ENCODE measurements around the gene CHST1.

Gene CHST1

DNA sequence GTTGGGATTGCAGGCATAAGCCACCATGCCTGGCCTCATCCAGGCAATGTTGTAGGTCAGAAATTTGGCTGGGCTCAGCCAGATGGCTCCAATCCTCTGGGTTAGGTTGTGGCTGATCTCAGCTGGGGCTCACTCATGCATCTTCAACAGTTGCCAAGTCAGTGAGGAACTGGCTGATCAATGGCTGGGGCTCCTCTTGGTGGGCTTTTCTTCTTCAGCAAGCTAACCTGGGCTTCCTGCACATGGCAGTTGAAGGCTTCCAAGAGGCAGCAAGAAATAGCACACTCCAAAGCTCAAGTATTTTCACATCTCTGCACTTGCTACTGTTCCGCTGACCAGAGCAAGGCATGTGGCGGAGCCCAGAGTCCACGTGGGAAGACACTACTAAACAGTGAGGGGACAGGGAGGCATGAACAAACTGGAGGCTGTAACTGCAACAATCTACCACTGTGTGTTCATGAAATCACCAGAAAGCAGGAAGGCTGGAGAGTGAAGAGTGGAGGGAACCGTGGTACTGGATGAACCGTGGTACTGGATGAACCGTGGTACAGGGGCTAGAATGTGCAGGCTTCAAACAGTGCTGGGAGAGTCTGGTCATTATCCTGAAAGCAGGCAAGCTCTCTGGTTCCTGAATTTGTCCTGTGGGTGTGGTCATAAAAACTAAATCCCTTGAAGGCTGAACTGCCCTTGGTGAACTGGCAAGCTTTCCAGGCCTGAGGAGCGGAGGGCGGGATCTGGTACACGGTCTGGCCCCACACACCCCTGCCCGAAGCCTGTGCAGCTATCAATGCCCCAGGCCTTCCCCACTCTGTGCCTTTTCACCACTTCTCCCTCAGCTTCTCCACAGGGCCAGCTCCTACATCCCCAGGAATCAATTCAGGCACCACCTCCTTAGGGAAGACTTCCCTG is 20.2 kb downstream of the CHST1 start:
- no peak for DNase-seq (ENCODE audit: low spot score)

GRCh38 chr11:45643598-45644260 is 21.7 kb downstream of the CHST1 start:
- no peak for DNase-seq (ENCODE audit: low spot score)

DNA sequence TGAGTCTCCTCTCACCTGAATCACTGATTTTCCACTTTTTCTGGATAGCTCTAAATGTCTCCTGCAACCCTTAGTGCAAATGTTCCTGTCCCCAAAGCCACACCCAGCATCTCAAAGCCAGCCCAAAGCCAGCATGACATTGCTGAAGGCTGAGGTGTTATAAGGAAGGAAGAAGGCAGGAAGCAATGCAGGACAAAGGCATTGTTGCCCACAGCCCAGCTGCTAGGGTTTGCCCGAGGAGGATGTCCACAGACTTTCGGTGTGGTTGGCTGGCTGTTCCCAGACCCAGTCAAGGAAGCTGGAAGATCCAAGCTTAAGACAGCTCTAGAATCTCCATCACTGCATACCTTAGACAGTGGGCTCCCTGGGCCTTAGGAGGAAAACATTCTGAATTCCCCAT is 23.5 kb downstream of the CHST1 start:
- no peak for DNase-seq (ENCODE audit: low spot score)

GRCh38 chr11:45638051-45638450 is 27.4 kb downstream of the CHST1 start:
- DNase-seq (ENCODE audit: low spot score) = no peak

GRCh38 chr11:45635907-45636306 is 29.5 kb downstream of the CHST1 start:
- DNase-seq (ENCODE audit: low spot score) = no peak

DNA sequence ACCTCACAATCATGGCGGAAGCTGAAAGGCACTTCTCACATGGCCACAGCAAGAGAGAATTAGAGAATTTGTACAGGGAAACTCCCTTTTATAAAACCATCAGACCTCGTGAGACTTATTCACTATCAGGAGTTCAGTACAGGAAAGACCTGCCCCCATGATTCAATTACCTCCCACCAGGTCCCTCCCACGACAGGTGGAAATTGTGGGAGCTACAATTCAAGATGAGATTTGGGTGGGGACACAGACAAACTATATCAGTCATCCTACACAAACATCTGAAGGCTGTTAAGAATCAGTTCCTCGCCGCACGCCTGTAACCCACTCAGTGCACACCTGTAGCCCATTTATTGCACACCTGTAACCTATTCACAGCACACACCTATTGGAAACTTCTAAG is 39.8 kb downstream of the CHST1 start:
- no peak for DNase-seq (ENCODE audit: low spot score)

DNA sequence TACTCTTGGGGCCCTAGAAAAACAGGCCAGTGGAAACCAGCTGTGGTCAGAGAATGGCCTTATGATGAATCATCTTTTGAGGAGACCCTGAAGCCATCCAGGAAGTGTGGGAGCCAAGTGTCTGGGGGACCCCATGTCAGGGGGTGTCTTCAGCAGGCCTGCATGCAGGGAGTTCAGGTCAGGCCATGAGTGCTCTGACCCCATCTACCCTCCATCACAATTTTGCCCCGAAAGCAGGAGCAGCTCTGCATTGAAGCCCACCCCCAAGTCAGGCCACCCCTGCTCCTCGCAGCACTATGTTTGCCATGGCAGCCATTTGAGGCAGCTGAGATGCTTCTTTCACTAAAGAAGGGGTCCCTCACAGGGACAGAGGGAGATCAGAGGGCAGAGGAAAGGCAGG is 41.3 kb downstream of the CHST1 start:
- no peak for DNase-seq (ENCODE audit: low spot score)

- no peak for DNase-seq (ENCODE audit: low spot score)
These were observed 42.6 kb downstream of the CHST1 start for GRCh38 chr11:45622861-45623260.

DNA sequence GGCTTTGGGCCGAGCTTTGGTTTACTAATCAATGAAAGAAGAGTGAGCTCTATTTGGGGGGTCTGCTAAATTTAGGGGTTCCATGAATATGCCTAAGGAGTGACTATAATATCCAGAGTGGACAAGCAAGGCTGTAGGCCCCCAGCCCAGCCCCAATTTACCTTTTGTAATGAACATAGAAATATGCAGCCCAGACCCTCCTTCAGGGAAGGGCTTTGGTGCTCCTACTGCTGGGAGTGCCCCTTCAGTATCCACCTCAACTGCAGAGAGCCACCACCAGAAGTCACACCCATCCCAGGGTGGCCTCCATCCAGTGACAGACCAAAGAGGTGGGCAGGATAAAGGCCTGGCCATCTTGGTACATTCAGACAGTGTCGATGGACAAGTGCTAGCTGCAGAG is 43.1 kb downstream of the CHST1 start:
- no peak for DNase-seq (ENCODE audit: low spot score)

DNA sequence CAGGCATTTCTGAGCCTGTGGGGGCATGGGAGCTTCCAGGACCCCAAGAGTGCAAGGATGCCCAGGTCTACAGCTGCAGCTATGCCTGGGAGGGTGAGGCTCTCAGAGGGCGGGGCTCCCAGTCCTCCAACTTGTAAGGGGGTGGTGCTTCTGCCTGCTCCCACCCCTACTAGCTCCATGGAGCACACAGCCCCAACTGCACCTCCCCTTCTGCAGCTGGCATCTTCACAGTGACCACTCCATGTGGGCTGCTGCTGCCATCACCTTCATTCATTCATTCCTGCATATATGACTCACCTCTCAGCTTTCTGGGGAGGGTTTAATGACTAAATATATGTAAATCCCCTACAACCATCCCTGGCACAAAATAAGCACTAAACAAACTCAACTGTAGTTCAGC is 43.8 kb downstream of the CHST1 start:
- DNase-seq (ENCODE audit: low spot score) = no peak

DNA sequence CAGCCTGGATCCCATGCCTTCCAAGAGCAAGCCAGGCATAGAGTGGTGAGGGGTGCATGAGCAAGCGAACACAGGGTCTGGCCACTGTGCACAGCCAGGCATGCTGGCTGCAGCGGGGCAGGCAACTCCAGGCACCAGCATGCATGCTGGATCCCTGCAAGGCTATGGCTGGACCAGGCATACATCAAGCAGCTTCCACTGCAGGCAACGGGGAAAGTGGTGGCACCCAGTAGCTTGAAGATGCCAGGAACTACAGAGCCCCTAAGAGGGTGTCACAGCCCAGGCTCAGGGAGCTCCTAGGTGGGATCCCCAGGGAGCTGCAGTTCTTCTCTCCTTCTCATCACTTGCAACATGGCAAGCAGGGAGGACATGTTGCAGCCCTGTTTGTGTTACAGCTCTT is 45.2 kb downstream of the CHST1 start:
- DNase-seq (ENCODE audit: low spot score) = no peak

- DNase-seq (ENCODE audit: low spot score) = no peak
These were observed 46.5 kb downstream of the CHST1 start for GRCh38 chr11:45618897-45619296.

DNA sequence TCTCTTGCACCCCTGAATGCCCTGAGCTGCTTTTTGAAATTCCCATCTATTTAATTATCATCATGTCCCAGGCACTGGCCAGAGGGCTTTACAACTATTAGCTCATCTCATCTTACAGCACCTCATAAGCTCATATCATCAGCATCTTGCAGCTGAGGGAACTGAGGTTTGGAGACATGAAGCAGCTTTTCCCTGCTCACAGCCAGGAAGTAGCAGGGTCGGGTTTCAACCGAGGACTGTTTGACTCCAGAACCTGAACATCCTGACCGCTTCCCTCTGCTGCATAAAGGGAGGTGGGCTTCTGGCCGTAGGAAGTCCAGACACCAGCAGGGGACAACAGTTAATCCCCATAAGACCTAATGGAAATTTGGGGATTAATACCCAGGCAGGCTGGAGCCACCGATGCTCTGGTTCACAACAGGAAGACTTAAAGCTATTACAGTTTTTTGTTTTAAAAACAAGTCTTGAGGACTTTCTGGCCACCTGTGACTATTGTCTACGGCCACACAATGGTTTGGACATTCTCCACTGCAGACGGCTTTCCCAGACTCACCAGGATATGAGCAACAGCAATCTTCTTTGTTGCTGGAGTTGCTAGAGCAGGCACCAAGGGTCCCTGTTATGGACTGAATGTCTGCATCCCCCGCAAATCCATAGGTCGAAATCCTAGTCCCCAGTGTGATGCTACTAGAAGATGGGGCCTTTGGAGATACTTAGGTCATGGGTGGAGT is 47.4 kb downstream of the CHST1 start:
- DNase-seq (ENCODE audit: low spot score) = no peak

DNA sequence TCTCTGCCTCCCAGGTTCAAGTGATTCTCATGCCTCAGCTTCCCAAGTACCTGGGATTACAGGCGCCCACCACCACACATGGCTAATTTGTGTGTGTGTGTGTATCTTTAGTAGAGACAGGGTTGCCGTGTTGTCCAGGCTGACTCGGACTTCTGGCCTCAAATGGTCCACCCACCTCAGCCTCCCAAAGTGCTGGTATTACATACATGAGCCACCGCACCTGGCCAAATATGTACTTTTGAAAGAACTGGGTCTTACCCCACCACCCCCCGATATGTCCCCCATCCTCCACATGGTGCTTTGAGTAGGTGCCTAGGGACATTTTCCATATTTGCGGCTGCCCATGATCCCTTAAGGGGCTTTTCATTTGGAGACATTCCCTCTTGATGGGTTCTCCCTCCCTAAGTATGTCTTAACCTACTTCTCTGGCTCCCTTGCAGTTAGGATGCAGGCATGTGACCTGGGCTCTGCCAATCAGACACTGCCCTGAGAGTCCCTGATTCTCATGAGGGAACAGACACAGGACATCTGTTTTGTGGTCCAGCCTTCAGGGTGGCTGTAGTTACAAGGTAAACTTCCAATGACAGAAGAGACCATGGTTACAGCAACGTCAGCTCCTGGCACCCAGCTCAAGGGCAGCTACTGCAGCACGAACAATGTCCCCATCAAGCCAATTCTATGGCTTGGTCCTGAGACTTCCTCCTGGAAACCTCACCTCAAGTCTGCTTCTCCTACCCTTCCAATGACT is 48.4 kb downstream of the CHST1 start:
- DNase-seq (ENCODE audit: low spot score) = no peak

DNA sequence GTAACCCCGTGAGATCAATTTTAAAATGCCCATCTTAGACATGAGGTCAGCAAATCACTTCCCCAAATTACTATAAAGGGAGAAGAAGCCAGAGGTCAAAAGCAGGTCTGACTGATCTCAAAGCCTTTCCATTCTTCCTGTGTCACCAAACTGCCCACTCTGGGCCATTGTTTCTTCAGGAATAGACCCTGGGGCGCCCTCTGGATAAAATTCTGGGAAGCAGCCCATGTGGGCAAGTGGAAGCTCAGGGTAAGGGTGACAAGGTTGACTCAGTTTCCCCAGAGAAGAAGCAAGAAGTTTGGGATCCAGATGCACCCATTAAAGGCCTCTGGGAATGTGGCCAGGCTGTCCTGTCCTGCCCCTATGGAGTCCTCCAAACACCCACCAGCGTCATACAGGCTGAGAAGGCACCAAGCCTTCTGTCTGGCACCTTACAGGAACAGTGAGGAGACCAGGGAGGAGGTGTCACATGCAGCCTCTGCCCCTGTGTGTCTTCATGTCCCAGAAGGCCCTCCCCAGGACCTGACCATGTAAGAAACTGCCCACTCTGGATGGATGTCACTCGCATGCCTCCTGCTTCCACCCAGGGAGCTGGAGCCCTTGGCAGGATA is 50.1 kb downstream of the CHST1 start:
- DNase-seq (ENCODE audit: low spot score) = no peak

- DNase-seq (ENCODE audit: low spot score) = no peak
These were observed 51.1 kb downstream of the CHST1 start for GRCh38 chr11:45614196-45614828.

DNA sequence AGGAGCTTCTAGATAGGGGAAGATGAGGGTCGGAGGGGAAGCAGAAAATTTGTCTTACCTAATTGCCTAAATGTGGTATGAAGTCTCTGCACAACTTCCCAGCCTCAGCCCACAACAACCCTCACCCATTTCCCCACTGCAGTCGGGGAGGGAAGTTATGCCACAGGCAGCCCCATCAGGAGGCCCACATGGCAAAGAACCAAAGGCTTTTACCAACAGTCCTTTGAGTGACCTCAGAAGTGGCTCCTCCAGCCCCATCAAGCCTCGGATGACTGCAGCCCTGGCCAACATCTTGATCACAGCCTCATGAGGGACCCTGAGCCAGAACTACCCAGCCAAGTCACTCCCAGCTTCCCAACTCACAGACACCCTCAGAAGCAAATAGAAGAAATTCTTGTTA is 54.8 kb downstream of the CHST1 start:
- DNase-seq (ENCODE audit: low spot score) = no peak

- no peak for DNase-seq (ENCODE audit: low spot score)
These were observed 55.5 kb downstream of the CHST1 start for GRCh38 chr11:45609902-45610301.

DNA sequence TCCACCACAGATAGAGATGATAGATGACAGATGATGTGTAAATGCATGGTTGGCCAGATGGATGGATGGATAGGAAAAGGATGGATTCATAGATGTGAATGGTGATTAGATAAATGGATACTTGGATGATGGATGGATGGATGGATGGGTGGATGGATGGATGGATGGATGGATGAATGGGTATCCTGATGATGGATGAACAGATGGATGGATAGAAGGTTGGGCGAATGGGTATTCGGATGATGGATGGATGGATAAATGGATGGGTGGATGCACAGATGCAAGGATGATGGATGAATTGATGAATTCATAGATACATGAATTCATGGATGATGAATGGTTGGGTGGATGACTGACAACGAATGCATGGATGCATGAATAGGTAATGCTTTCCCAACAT is 56.1 kb downstream of the CHST1 start:
- no peak for DNase-seq (ENCODE audit: low spot score)

- DNase-seq (ENCODE audit: low spot score) = no peak
These were observed 57.4 kb downstream of the CHST1 start for GRCh38 chr11:45607995-45608394.
